K562 (cell line): ENCODE results near the gene TMEM215. TPM values are rescaled to one million over a fixed set of nuclear protein-coding genes. Genes with fewer than 3 reads are reported as not detected.

Source experiments
- ATAC-seq: fragments of 200-7000 bp; cut with Tn5 transposase; 3 replicates; pipeline ENCODE4 v1.9.1; 2020; ENCODE audit warnings: moderate library complexity
- BruUV-seq: library from RNA; stranded (reverse); fragments of 400-500 nt; replicated peaks from 2 replicates; lab custom pipeline; 2021; lab: Mats Ljungman, UMichigan
- CTCF ChIA-PET: fragments of 300-600 bp; formaldehyde crosslinking; extraction: SDS; loops from one replicate; lab custom pipeline; 2021; ENCODE audit warnings: low intra/inter-chr PET ratio; lab: Yijun Ruan, JAX
- POLR2A ChIA-PET: fragments of 300-600, 350-650 bp; sonication (Branson Sonifier 250); formaldehyde crosslinking; extraction: SDS; loops from one replicate; lab custom pipeline; 2021; ENCODE audit warnings: antibody characterized with exemption, inconsistent platforms; lab: Yijun Ruan, JAX
- DNase-seq, 4 experiments: peaks; one replicate each; pipeline versions ENCODE4 v3.0.0 to v3.0.0-alpha.2; 2011 to 2018; ENCODE audit warnings: low spot score in 3 of 4, mixed read lengths in 3 of 4; ENCODE audit errors: extremely low read depth in 1 of 4
- FAIRE-seq: peaks from 2 replicates; lab custom pipeline; 2011; peaks lifted over from hg19 to GRCh38; lab: Jason Lieb, UNC
- H2AFZ ChIP-seq: 2 replicates; pipeline ENCODE4 v1.6.0; 2011; ENCODE audit warnings: low read depth, low read length, control low read depth, inconsistent platforms
- H3K27ac ChIP-seq: fragments of 200-600 bp; 3 replicates; pipeline ENCODE4 v1.8.0; 2011; ENCODE audit warnings: low read depth, mild to moderate bottlenecking, control low read depth, inconsistent platforms, low read length, moderate library complexity, mixed read lengths; ENCODE audit errors: extremely low read depth
- H3K27me3 ChIP-seq, 2 experiments: fragments of 300-600 bp in 1 of 2; 2 replicates in 1 of 2; 3 replicates in 1 of 2; pipeline versions ENCODE4 v1.6.0 to v1.8.0; 2011; ENCODE audit warnings: inconsistent platforms in 2 of 2, low read length in 2 of 2, mild to moderate bottlenecking in 1 of 2, mixed read lengths in 1 of 2, moderate library complexity in 1 of 2; ENCODE audit not compliant: control insufficient read depth in 2 of 2, insufficient read depth in 2 of 2
- H3K36me3 ChIP-seq: fragments of 300-600 bp; 3 replicates; pipeline ENCODE4 v1.8.0; 2011; ENCODE audit warnings: mild to moderate bottlenecking, low read length, inconsistent platforms; ENCODE audit not compliant: control insufficient read depth, insufficient read depth
- H3K4me1 ChIP-seq, 2 experiments: fragments of 200-600 bp in 1 of 2; replicated peaks in 1 of 2; 2 replicates in 1 of 2; 3 replicates in 1 of 2; pipeline versions ENCODE4 v1.5.1 to v1.8.0; 2011; ENCODE audit warnings: inconsistent platforms in 2 of 2, low read length in 2 of 2, mild to moderate bottlenecking in 1 of 2, mixed read lengths in 1 of 2, moderate library complexity in 1 of 2; ENCODE audit not compliant: control insufficient read depth in 2 of 2, insufficient read depth in 2 of 2
- H3K4me2 ChIP-seq: 2 replicates; pipeline ENCODE4 v1.6.1; 2011; ENCODE audit warnings: low read length, control low read depth, inconsistent platforms, mixed read lengths; ENCODE audit not compliant: insufficient read depth
- H3K4me3 ChIP-seq: fragments of 200-600 bp; sonication (generic), shearing (Covaris generic); 2 replicates; pipeline ENCODE4 v1.5.1; 2016; ENCODE audit warnings: control low read depth, inconsistent platforms
- H3K79me2 ChIP-seq: fragments of 200-600 bp; 3 replicates; pipeline ENCODE4 v1.8.0; 2011; ENCODE audit warnings: low read length, inconsistent platforms; ENCODE audit not compliant: control insufficient read depth, insufficient read depth
- H3K9ac ChIP-seq, 2 experiments: 2 replicates each; pipeline versions ENCODE4 v1.6.0 to v1.6.1; 2011; ENCODE audit warnings: low read depth in 2 of 2, low read length in 2 of 2, control low read depth in 1 of 2, inconsistent platforms in 1 of 2, mild to moderate bottlenecking in 1 of 2, mixed read lengths in 1 of 2; ENCODE audit not compliant: insufficient read depth in 1 of 2
- H3K9me1 ChIP-seq: one replicate; pipeline ENCODE4 v1.6.0; 2011; ENCODE audit warnings: inconsistent platforms, mild to moderate bottlenecking, low read length, moderate library complexity; ENCODE audit not compliant: control insufficient read depth, insufficient read depth
- H3K9me3 ChIP-seq: replicated peaks from 2 replicates; pipeline ENCODE4 v1.5.1; 2011; ENCODE audit warnings: low read depth, low read length, inconsistent platforms; ENCODE audit not compliant: control insufficient read depth, insufficient read depth
- H4K20me1 ChIP-seq: replicated peaks from 2 replicates; pipeline ENCODE4 v1.6.1; 2011; ENCODE audit warnings: low read length, inconsistent platforms, mixed read lengths; ENCODE audit not compliant: control insufficient read depth, insufficient read depth
- DPF2 ChIP-seq: fragments of 450-650 bp; IDR thresholded peaks from 2 replicates; pipeline ENCODE4 v1.6.1; 2016
- FOSL1 ChIP-seq: fragments of 200-800 bp; sonication (Bioruptor generic); conservative IDR thresholded peaks from 2 replicates; pipeline ENCODE4 v1.6.1; 2016; ENCODE audit warnings: missing genetic modification characterization, missing compliant biosample characterization
- FOXK1 ChIP-seq: sonication (generic); formaldehyde crosslinking; IDR thresholded peaks from 2 replicates; pipeline ENCODE4 v1.8.0; 2022; ENCODE audit warnings: missing genetic modification reagents, mild to moderate bottlenecking, borderline replicate concordance
- HSF4 ChIP-seq: fragments of 250-450 bp; sonication (Bioruptor Pico); IDR thresholded peaks from 2 replicates; pipeline ENCODE4 v2.1.2; 2022; ENCODE audit warnings: mild to moderate bottlenecking, moderate library complexity, borderline replicate concordance
- SIN3A ChIP-seq, 2 experiments: fragments of 150-350 bp in 1 of 2; IDR thresholded peaks; 2 replicates each; pipeline ENCODE4 v1.6.1; 2011 to 2016; ENCODE audit warnings: borderline replicate concordance in 2 of 2, low read depth in 2 of 2, low read length in 2 of 2, mild to moderate bottlenecking in 2 of 2, moderate library complexity in 2 of 2; ENCODE audit not compliant: control insufficient read depth in 1 of 2
- TBL1XR1 ChIP-seq, 2 experiments: IDR thresholded peaks; 2 replicates each; pipeline ENCODE4 v1.6.1; 2012; ENCODE audit warnings: improper control_type of control experiment in 2 of 2, low read length in 2 of 2, mild to moderate bottlenecking in 1 of 2
- ZNF695 ChIP-seq: fragments of 450-650 bp; formaldehyde crosslinking; IDR thresholded peaks from 2 replicates; pipeline ENCODE4 v1.4.0; 2020; ENCODE audit warnings: mild to moderate bottlenecking, moderate library complexity
- WGBS: fragments of 100-300 bp; shearing (Covaris generic); methylation state at CpG from one replicate; pipeline ENCODE4 v1.1.6; 2016; ENCODE audit warnings: low coverage, mixed read lengths; ENCODE audit not compliant: insufficient coverage; ENCODE audit errors: missing lambda C conversion rate; 5-methylcytosine and 5-hydroxymethylcytosine counted together
- in situ Hi-C: fragments of 300-500 bp; cut with MboI; formaldehyde crosslinking; loops from 4 replicates; pipeline ENCODE4 v1.15.0; 2018; ENCODE audit warnings: inconsistent platforms, mixed read lengths
- intact Hi-C: fragments of 100-400 bp; cut with micrococcal nuclease; formaldehyde crosslinking; loops from 2 replicates; pipeline ENCODE4 v1.14.2; 2022
- polyA plus RNA-seq, 8 experiments: library from polyadenylated mRNA; depleted of rRNA in 4 of 8; stranded (reverse) in 5 of 8; unstranded in 3 of 8; fragments of >200 nt; fragmentation: Nextera tagmentation in 2 of 8; fragmentation: Illumina TruSeq in 1 of 8; extraction: Ambion mirVana in 2 of 8; extraction: Trizol in 1 of 8; gene quantifications; 2 replicates each; pipeline versions ENCODE4 v1.2.1 to v1.2.3, GENCODE V29; 2011 to 2014; ENCODE audit warnings: inconsistent platforms in 1 of 8, missing spikeins in 1 of 8
- total RNA-seq, 7 experiments: library from RNA; depleted of rRNA in 6 of 7; stranded (reverse); fragments of >200 nt in 6 of 7; fragmentation: Illumina TruSeq in 2 of 7; extraction: Trizol in 2 of 7; gene quantifications; 2 replicates each; pipeline versions ENCODE4 v1.2.1 to v1.2.3, GENCODE V29; 2011 to 2021; ENCODE audit warnings: low replicate concordance in 1 of 7

The TMEM215 gene
- total and polyA plus RNA-seq, 9 of the 15 experiments (the other 6 are each of a cell fraction or from before 2014, with no cell fraction given), result not detected

DNA sequence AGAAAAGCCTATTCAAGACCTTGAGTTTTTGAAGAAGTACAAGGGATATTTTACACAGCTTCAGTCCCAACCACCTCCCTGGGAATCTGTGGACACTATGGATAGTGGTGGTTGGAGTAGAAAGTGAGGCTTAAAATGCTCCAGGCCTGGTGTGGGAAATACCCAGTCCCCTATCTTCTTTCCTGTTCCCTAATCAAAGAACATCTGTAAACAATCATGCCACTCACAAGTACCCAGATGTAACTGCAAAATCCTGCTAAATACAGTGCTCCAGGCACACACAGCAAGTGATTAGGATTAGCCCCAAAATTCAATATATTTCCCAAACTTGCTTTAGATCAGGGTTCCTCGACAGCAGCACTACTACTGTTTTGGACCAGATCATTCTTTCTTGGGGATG lies 46.0 kb upstream of the TMEM215 start (continued):
- TF ChIP-seq FOXK1 (CRISPR knock-in tag), result no peak
- TF ChIP-seq TBL1XR1 (IDR thresholded peaks at IDR 0.05; ENCODE audit: low read length in 2 of 2), result no peak
- TF ChIP-seq SIN3A (IDR thresholded peaks at IDR 0.05; ENCODE audit: borderline replicate concordance in 2 of 2, control insufficient read depth in 1 of 2, low read depth in 2 of 2, low read length in 2 of 2), result no peak

DNA sequence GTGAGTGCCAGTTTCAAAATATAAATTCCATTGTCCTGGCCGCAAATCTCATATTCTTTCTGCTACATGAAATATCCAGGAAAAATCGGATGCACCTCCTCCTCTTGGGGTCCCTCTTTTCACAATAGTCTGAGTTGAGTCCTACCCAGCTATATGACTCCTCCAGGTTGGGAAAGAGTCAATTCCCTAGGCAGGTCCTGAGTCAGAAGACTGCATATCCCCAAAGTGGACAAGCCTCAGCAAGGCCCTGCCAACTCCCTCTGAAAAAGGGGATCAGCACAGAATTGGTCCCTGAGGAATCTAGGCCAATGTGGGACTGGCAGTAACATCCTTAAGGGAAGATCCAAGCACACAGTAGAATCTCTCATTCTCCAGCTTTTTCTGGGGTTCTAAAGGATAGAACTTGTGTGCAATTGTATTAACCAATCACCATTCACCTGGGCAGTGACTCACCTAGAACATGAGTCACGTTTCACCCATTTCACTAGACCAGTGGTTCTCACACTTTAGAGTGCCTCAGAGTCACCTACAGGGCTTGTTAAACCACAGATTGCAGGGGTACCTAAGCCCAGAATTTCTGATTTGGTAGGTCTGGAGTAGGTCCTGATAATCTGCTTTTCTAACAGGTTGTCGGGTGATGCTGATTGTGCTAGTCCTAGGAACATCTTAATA lies 44.7 kb upstream of the TMEM215 start:
- DNase-seq (no peak), ATAC-seq (no peak), FAIRE-seq (no peak)
- ChIA-PET CTCF (no interaction called here), POLR2A (no interaction called here)
- intact Hi-C loops (no loop called here), in situ Hi-C loops (no loop called here)
- TF ChIP-seq HSF4 (CRISPR knock-in tag) (no peak), DPF2 (no peak), ZNF695 (CRISPR knock-in tag) (no peak), FOSL1 (tag) (no peak)
- Histone ChIP-seq H3K4me1 (no peaks in the 10 kb centered on the region), H3K4me2 (no peak overlapping the region), H3K9me1 (no peaks in the 10 kb centered on the region), H3K27me3 (no peaks in the 10 kb centered on the region), H3K27ac (no peak overlapping the region), H3K9me3 (no peaks in the 10 kb centered on the region), H3K4me3 (no peak overlapping the region), H2AFZ (no peak overlapping the region), H4K20me1 (no peaks in the 10 kb centered on the region), H3K36me3 (no peaks in the 10 kb centered on the region), H3K79me2 (no peaks in the 10 kb centered on the region), H3K9ac (no peak overlapping the region)
- BruUV-seq, result no TSS peak
- 0% methylated on average over 3 of the region's 4 CpGs for WGBS
